GM18868 (cell line): ENCODE measurements around the gene TMEM14A.

ENCODE experiments used
- ATAC-seq: cut with Tn5 transposase; IDR thresholded peaks from one replicate; pipeline ENCODE4 v1.9.1; 2021; ENCODE audit warnings: mild to moderate bottlenecking, moderate library complexity; ENCODE audit not compliant: unreplicated experiment

TMEM14A gene

GRCh38 chr6:52731719-52732118 is 60.8 kb downstream of the TMEM14A start:
- no peak for ATAC-seq

GRCh38 chr6:52733172-52733571 is 62.3 kb downstream of the TMEM14A start:
- ATAC-seq = no peak

GRCh38 chr6:52734072-52734471 is 63.2 kb downstream of the TMEM14A start:
- no peak for ATAC-seq

GRCh38 chr6:52735071-52735470 is 64.2 kb downstream of the TMEM14A start:
- no peak for ATAC-seq

- no peak for ATAC-seq
Observed at GRCh38 chr6:52736145-52736544, 65.2 kb downstream of the TMEM14A start.
